Vagina (tissue), 2 donors: ENCODE measurements around the gene ZNF74.

Experiments used
- CTCF ChIP-seq, 3 experiments: fragments of 450-650 bp in 2 of 3; fragments of 200-600 bp in 1 of 3; sonication (generic) in 1 of 3; IDR thresholded peaks; one replicate each; pipeline ENCODE4 v1.5.1; 2017 to 2019; ENCODE audit warnings: antibody characterized with exemption in 3 of 3, mild to moderate bottlenecking in 2 of 3, moderate library complexity in 2 of 3
- POLR2A ChIP-seq, 2 donors: fragments of 450-650 bp; IDR thresholded peaks; one replicate each; pipeline ENCODE4 v1.6.1; 2017; ENCODE audit warnings: antibody characterized with exemption in 2 of 2, mild to moderate bottlenecking in 2 of 2, moderate library complexity in 2 of 2
- POLR2AphosphoS5 ChIP-seq, 2 donors: sonication (generic); formaldehyde crosslinking; IDR thresholded peaks; one replicate each; pipeline ENCODE4 v1.9.0; 2017; ENCODE audit warnings: antibody characterized with exemption in 2 of 2, mild to moderate bottlenecking in 2 of 2, low read depth in 1 of 2; ENCODE audit not compliant: insufficient read depth in 1 of 2

- TF ChIP-seq POLR2AphosphoS5 (IDR thresholded peaks at IDR 0.05; ENCODE audit: insufficient read depth in 1 of 2, low read depth in 1 of 2) (no peak), CTCF (IDR thresholded peaks at IDR 0.05) (no peak), POLR2A (IDR thresholded peaks at IDR 0.05) (no peak)
Observed at GRCh38 chr22:20401376-20402014, 7.5 kb downstream of the ZNF74 start.
